ENCODE data around the gene KIR2DL1.
"Not testable (repeated sequence)": the region's sequence is repeated elsewhere in the genome, so short reads cannot be mapped to it uniquely, and the experiment has no call there.

The KIR2DL1 gene

GRCh38 chr19:54764219-54764618 lies 5.4 kb upstream of the KIR2DL1 start:
- H3K4me1 ChIP-seq (ENCODE audit: insufficient read depth, insufficient read length); H3K27me3 ChIP-seq (ENCODE audit: insufficient read depth, insufficient read length); DNase-seq (ENCODE audit: low read depth, low spot score); H3K9ac ChIP-seq (ENCODE audit: insufficient read length, low read depth); H3K4me3 ChIP-seq (ENCODE audit: insufficient read length, low read depth); H3K9me3 ChIP-seq (ENCODE audit: insufficient read depth, low read length); H3K36me3 ChIP-seq (ENCODE audit: insufficient read depth, insufficient read length, low read length): not testable (repeated sequence)

GRCh38 chr19:54766464-54766863 lies 3.1 kb upstream of the KIR2DL1 start:
- H3K4me1 ChIP-seq (ENCODE audit: insufficient read depth, insufficient read length); DNase-seq (ENCODE audit: low read depth, low spot score); H3K9ac ChIP-seq (ENCODE audit: insufficient read length, low read depth); H3K36me3 ChIP-seq (ENCODE audit: insufficient read depth, insufficient read length, low read length); H3K9me3 ChIP-seq (ENCODE audit: insufficient read depth, low read length); H3K4me3 ChIP-seq (ENCODE audit: insufficient read length, low read depth); H3K27me3 ChIP-seq (ENCODE audit: insufficient read depth, insufficient read length): not testable (repeated sequence)

GRCh38 chr19:54770511-54770910 lies 918 bp downstream of the KIR2DL1 start:
- not testable (repeated sequence) for H3K27me3 ChIP-seq (ENCODE audit: insufficient read depth, insufficient read length); H3K36me3 ChIP-seq (ENCODE audit: insufficient read depth, insufficient read length, low read length); DNase-seq (ENCODE audit: low read depth, low spot score); H3K9me3 ChIP-seq (ENCODE audit: insufficient read depth, low read length); H3K9ac ChIP-seq (ENCODE audit: insufficient read length, low read depth); H3K4me1 ChIP-seq (ENCODE audit: insufficient read depth, insufficient read length); H3K4me3 ChIP-seq (ENCODE audit: insufficient read length, low read depth)

- not testable (repeated sequence) for H3K9me3 ChIP-seq (ENCODE audit: insufficient read depth, low read length); H3K27me3 ChIP-seq (ENCODE audit: insufficient read depth, insufficient read length); H3K36me3 ChIP-seq (ENCODE audit: insufficient read depth, insufficient read length, low read length); DNase-seq (ENCODE audit: low read depth, low spot score); H3K4me3 ChIP-seq (ENCODE audit: insufficient read length, low read depth); H3K4me1 ChIP-seq (ENCODE audit: insufficient read depth, insufficient read length); H3K9ac ChIP-seq (ENCODE audit: insufficient read length, low read depth)
Measured at GRCh38 chr19:54771018-54771960, 1.7 kb downstream of the KIR2DL1 start.

GRCh38 chr19:54772666-54773065 lies 3.1 kb downstream of the KIR2DL1 start:
- not testable (repeated sequence) for H3K9me3 ChIP-seq (ENCODE audit: insufficient read depth, low read length); DNase-seq (ENCODE audit: low read depth, low spot score); H3K4me1 ChIP-seq (ENCODE audit: insufficient read depth, insufficient read length); H3K9ac ChIP-seq (ENCODE audit: insufficient read length, low read depth); H3K4me3 ChIP-seq (ENCODE audit: insufficient read length, low read depth); H3K36me3 ChIP-seq (ENCODE audit: insufficient read depth, insufficient read length, low read length); H3K27me3 ChIP-seq (ENCODE audit: insufficient read depth, insufficient read length)

GRCh38 chr19:54775095-54775815 lies 5.7 kb downstream of the KIR2DL1 start:
- not testable (repeated sequence) for H3K27me3 ChIP-seq (ENCODE audit: insufficient read depth, insufficient read length); DNase-seq (ENCODE audit: low read depth, low spot score); H3K36me3 ChIP-seq (ENCODE audit: insufficient read depth, insufficient read length, low read length); H3K4me1 ChIP-seq (ENCODE audit: insufficient read depth, insufficient read length); H3K9me3 ChIP-seq (ENCODE audit: insufficient read depth, low read length); H3K9ac ChIP-seq (ENCODE audit: insufficient read length, low read depth); H3K4me3 ChIP-seq (ENCODE audit: insufficient read length, low read depth)

GRCh38 chr19:54775830-54776229 lies 6.2 kb downstream of the KIR2DL1 start:
- H3K9me3 ChIP-seq (ENCODE audit: insufficient read depth, low read length), result not testable (repeated sequence)

GRCh38 chr19:54777851-54778250 lies 8.3 kb downstream of the KIR2DL1 start:
- not testable (repeated sequence) for H3K27me3 ChIP-seq (ENCODE audit: insufficient read depth, insufficient read length); H3K4me1 ChIP-seq (ENCODE audit: insufficient read depth, insufficient read length); H3K9me3 ChIP-seq (ENCODE audit: insufficient read depth, low read length); DNase-seq (ENCODE audit: low read depth, low spot score); H3K36me3 ChIP-seq (ENCODE audit: insufficient read depth, insufficient read length, low read length); H3K9ac ChIP-seq (ENCODE audit: insufficient read length, low read depth); H3K4me3 ChIP-seq (ENCODE audit: insufficient read length, low read depth)

More at GRCh38 chr19:54775830-54776229, 6.2 kb downstream of the KIR2DL1 start:
- not testable (repeated sequence) for H3K27me3 ChIP-seq (ENCODE audit: insufficient read depth, insufficient read length); H3K4me1 ChIP-seq (ENCODE audit: insufficient read depth, insufficient read length); H3K4me3 ChIP-seq (ENCODE audit: insufficient read length, low read depth); H3K9ac ChIP-seq (ENCODE audit: insufficient read length, low read depth); H3K36me3 ChIP-seq (ENCODE audit: insufficient read depth, insufficient read length, low read length); DNase-seq (ENCODE audit: low read depth, low spot score)

- not testable (repeated sequence) for H3K27me3 ChIP-seq (ENCODE audit: insufficient read depth, insufficient read length); DNase-seq (ENCODE audit: low read depth, low spot score); H3K4me3 ChIP-seq (ENCODE audit: insufficient read length, low read depth); H3K36me3 ChIP-seq (ENCODE audit: insufficient read depth, insufficient read length, low read length); H3K4me1 ChIP-seq (ENCODE audit: insufficient read depth, insufficient read length); H3K9ac ChIP-seq (ENCODE audit: insufficient read length, low read depth); H3K9me3 ChIP-seq (ENCODE audit: insufficient read depth, low read length)
Measured at GRCh38 chr19:54778896-54779295, 9.3 kb downstream of the KIR2DL1 start.

GRCh38 chr19:54782916-54783315 lies 13.3 kb downstream of the KIR2DL1 start:
- H3K9ac ChIP-seq (ENCODE audit: insufficient read length, low read depth); H3K4me3 ChIP-seq (ENCODE audit: insufficient read length, low read depth); DNase-seq (ENCODE audit: low read depth, low spot score); H3K27me3 ChIP-seq (ENCODE audit: insufficient read depth, insufficient read length); H3K9me3 ChIP-seq (ENCODE audit: insufficient read depth, low read length); H3K4me1 ChIP-seq (ENCODE audit: insufficient read depth, insufficient read length); H3K36me3 ChIP-seq (ENCODE audit: insufficient read depth, insufficient read length, low read length): not testable (repeated sequence)

GRCh38 chr19:54786091-54786723 lies 16.6 kb downstream of the KIR2DL1 start:
- not testable (repeated sequence) for H3K9me3 ChIP-seq (ENCODE audit: insufficient read depth, low read length); H3K36me3 ChIP-seq (ENCODE audit: insufficient read depth, insufficient read length, low read length); DNase-seq (ENCODE audit: low read depth, low spot score); H3K4me1 ChIP-seq (ENCODE audit: insufficient read depth, insufficient read length); H3K9ac ChIP-seq (ENCODE audit: insufficient read length, low read depth); H3K4me3 ChIP-seq (ENCODE audit: insufficient read length, low read depth)
- H3K27me3 ChIP-seq (ENCODE audit: insufficient read depth, insufficient read length), result peaks cover 19% of the 10 kb centered on the region

Data from NT2/D1 (cell line).